Suprapubic skin (tissue), 4 donors: ENCODE measurements around the gene DNAJC27. TPM values are rescaled to one million over a fixed set of nuclear protein-coding genes. Genes with fewer than 3 reads are reported as not detected.
A peak's percentile ranks its signal among the peaks of the same experiment; 100 is the strongest.

Source experiments
- DNase-seq, 2 donors: peaks; one replicate each; pipeline ENCODE4 v3.0.0-alpha.2; 2019; ENCODE audit warnings: low spot score in 2 of 2
- H3K27ac ChIP-seq: fragments of 200-600 bp; sonication (generic); one replicate; pipeline ENCODE4 v1.5.1; 2019
- H3K27me3 ChIP-seq: fragments of 200-600 bp; sonication (generic); one replicate; pipeline ENCODE4 v1.5.1; 2019
- H3K36me3 ChIP-seq: fragments of 200-600 bp; sonication (generic); one replicate; pipeline ENCODE4 v1.5.1; 2019
- H3K4me1 ChIP-seq: fragments of 200-600 bp; sonication (generic); one replicate; pipeline ENCODE4 v1.5.1; 2019
- H3K4me3 ChIP-seq: fragments of 200-600 bp; sonication (generic); one replicate; pipeline ENCODE4 v1.5.1; 2019; ENCODE audit warnings: mild to moderate bottlenecking
- H3K9me3 ChIP-seq: fragments of 200-600 bp; sonication (generic); one replicate; pipeline ENCODE4 v1.5.1; 2019
- CTCF ChIP-seq, 2 donors: fragments of 200-600 bp in 1 of 2; fragments of 450-650 bp in 1 of 2; sonication (generic) in 1 of 2; IDR thresholded peaks; one replicate each; pipeline ENCODE4 v1.5.1; 2016 to 2019; ENCODE audit warnings: antibody characterized with exemption in 2 of 2, mild to moderate bottlenecking in 1 of 2, moderate library complexity in 1 of 2
- EP300 ChIP-seq: sonication (generic); formaldehyde crosslinking; IDR thresholded peaks from one replicate; pipeline ENCODE4 v1.6.1; 2017; ENCODE audit warnings: antibody characterized with exemption
- POLR2A ChIP-seq, 2 donors: fragments of 450-650 bp; IDR thresholded peaks; one replicate each; pipeline ENCODE4 v1.6.1; 2017; ENCODE audit warnings: antibody characterized with exemption in 2 of 2, mild to moderate bottlenecking in 2 of 2, moderate library complexity in 2 of 2
- POLR2AphosphoS5 ChIP-seq, 3 donors: sonication (generic); formaldehyde crosslinking; IDR thresholded peaks; one replicate each; pipeline ENCODE4 v1.6.1; 2017; ENCODE audit warnings: antibody characterized with exemption in 3 of 3
- WGBS: methylation state at CpG from one replicate; pipeline ENCODE4 v1.1.5; 2018; 5-methylcytosine and 5-hydroxymethylcytosine counted together
- total RNA-seq, 4 donors: library from RNA; depleted of rRNA; stranded (reverse); fragments of >200 nt; gene quantifications; one replicate each; pipeline ENCODE4 v1.1.0, GENCODE V29; 2016

The DNAJC27 gene
- total RNA-seq, 4 donors from 2014 or later = 3.1 to 6.4 (median 4.3) TPM

- H3K27ac ChIP-seq = peak overlapping the region; percentile 70
- H3K4me3 ChIP-seq = peak overlapping the region; percentile 70
- 1% methylated on average over 44 of the region's 76 CpGs for WGBS
- no peak for TF ChIP-seq EP300
- no peak for TF ChIP-seq CTCF (IDR thresholded peaks at IDR 0.05)
- no peak for TF ChIP-seq POLR2AphosphoS5 (IDR thresholded peaks at IDR 0.05)
- TF ChIP-seq POLR2A (IDR thresholded peaks at IDR 0.05) = no peak
- peaks cover 48% of the 10 kb centered on the region for H3K4me1 ChIP-seq
- H3K36me3 ChIP-seq = no peaks in the 10 kb centered on the region
- no peaks in the 10 kb centered on the region for H3K9me3 ChIP-seq
- no peak for DNase-seq
- no peaks in the 10 kb centered on the region for H3K27me3 ChIP-seq
Measured at GRCh38 chr2:24919506-24920097, 52.2 kb downstream of the DNAJC27 start.

- Histone ChIP-seq H3K27ac (peak overlapping the region; percentile 70), H3K4me1 (peaks cover 48% of the 10 kb centered on the region), H3K4me3 (peak overlapping the region; percentile 70), H3K27me3 (no peaks in the 10 kb centered on the region), H3K9me3 (no peaks in the 10 kb centered on the region), H3K36me3 (no peaks in the 10 kb centered on the region)
- WGBS = 20% methylated on average over 13 of the region's 13 CpGs
- no peak for DNase-seq
- no peak for TF ChIP-seq POLR2AphosphoS5 (IDR thresholded peaks at IDR 0.05)
- TF ChIP-seq CTCF (IDR thresholded peaks at IDR 0.05) = no peak
- TF ChIP-seq POLR2A (IDR thresholded peaks at IDR 0.05) = no peak
- TF ChIP-seq EP300 = no peak
Measured at GRCh38 chr2:24919037-24919505, 52.7 kb downstream of the DNAJC27 start.

- Histone ChIP-seq H3K9me3 (no peaks in the 10 kb centered on the region), H3K4me3 (peak overlapping the region; percentile 70), H3K4me1 (peaks cover 48% of the 10 kb centered on the region), H3K27me3 (no peaks in the 10 kb centered on the region), H3K36me3 (no peaks in the 10 kb centered on the region), H3K27ac (peak overlapping the region; percentile 70)
- WGBS = 82% methylated on average over 42 of the region's 42 CpGs
- TF ChIP-seq CTCF (IDR thresholded peaks at IDR 0.05) (no peak), EP300 (no peak), POLR2AphosphoS5 (IDR thresholded peaks at IDR 0.05) (no peak), POLR2A (IDR thresholded peaks at IDR 0.05) (no peak)
- no peak for DNase-seq
Measured at GRCh38 chr2:24918326-24919036, 53.3 kb downstream of the DNAJC27 start.

- Histone ChIP-seq H3K9me3 (no peaks in the 10 kb centered on the region), H3K27me3 (no peaks in the 10 kb centered on the region), H3K4me1 (peaks cover 48% of the 10 kb centered on the region), H3K27ac (no peak overlapping the region), H3K36me3 (no peaks in the 10 kb centered on the region), H3K4me3 (peak overlapping the region; percentile 70)
- peak in 1 of 2 donors; percentile 48 for DNase-seq
- TF ChIP-seq POLR2A (IDR thresholded peaks at IDR 0.05) = no peak
- no peak for TF ChIP-seq CTCF (IDR thresholded peaks at IDR 0.05)
- no peak for TF ChIP-seq EP300
- TF ChIP-seq POLR2AphosphoS5 (IDR thresholded peaks at IDR 0.05) = no peak
- WGBS = 87% methylated on average over 10 of the region's 12 CpGs
Measured at GRCh38 chr2:24917731-24918325, 53.9 kb downstream of the DNAJC27 start.

- no CpG with 5 or more reads among the region's 7 CpGs for WGBS
- H3K4me3 ChIP-seq = peak overlapping the region; percentile 70
- no peak overlapping the region for H3K27ac ChIP-seq
- peaks cover 48% of the 10 kb centered on the region for H3K4me1 ChIP-seq
- no peaks in the 10 kb centered on the region for H3K9me3 ChIP-seq
- H3K27me3 ChIP-seq = no peaks in the 10 kb centered on the region
- peaks cover under 1% of the 10 kb centered on the region for H3K36me3 ChIP-seq
- TF ChIP-seq POLR2AphosphoS5 (IDR thresholded peaks at IDR 0.05) (no peak), EP300 (no peak), POLR2A (IDR thresholded peaks at IDR 0.05) (no peak), CTCF (IDR thresholded peaks at IDR 0.05) (no peak)
- peak in 1 of 2 donors; percentile 59 for DNase-seq
Measured at GRCh38 chr2:24917086-24917485, 54.7 kb downstream of the DNAJC27 start.
